IgD-negative memory B cell (primary cell): ENCODE results near the gene VPS35. TPM values are rescaled to one million over a fixed set of nuclear protein-coding genes. Genes with fewer than 3 reads are reported as not detected.
"Not testable (repeated sequence)": the region's sequence is repeated elsewhere in the genome, so short reads cannot be mapped to it uniquely, and the experiment has no call there.

ENCODE experiments used
- H3K27ac Mint-ChIP-seq, 3 donors: one replicate each; pipeline ENCODE4 v1.8.0; 2020 to 2022; ENCODE audit warnings: mild to moderate bottlenecking in 3 of 3, mixed read lengths in 3 of 3, moderate library complexity in 1 of 3
- H3K27me3 Mint-ChIP-seq: one replicate; pipeline ENCODE4 v1.8.0; 2021; ENCODE audit warnings: mixed read lengths
- H3K36me3 Mint-ChIP-seq: one replicate; pipeline ENCODE4 v1.8.0; 2020; ENCODE audit warnings: mild to moderate bottlenecking, mixed read lengths
- H3K4me1 Mint-ChIP-seq, 3 donors: one replicate each; pipeline ENCODE4 v1.8.0; 2020 to 2022; ENCODE audit warnings: mixed read lengths in 3 of 3, mild to moderate bottlenecking in 1 of 3
- H3K4me3 Mint-ChIP-seq, 4 donors: one replicate each; pipeline ENCODE4 v1.8.0; 2020 to 2022; ENCODE audit warnings: mild to moderate bottlenecking in 4 of 4, mixed read lengths in 4 of 4, moderate library complexity in 3 of 4
- H3K9me3 Mint-ChIP-seq, 3 donors: one replicate each; pipeline ENCODE4 v1.8.0; 2020 to 2021; ENCODE audit warnings: mixed read lengths in 3 of 3, mild to moderate bottlenecking in 1 of 3
- polyA plus RNA-seq: library from polyadenylated mRNA; unstranded; fragments of 300-500 nt; fragmentation: Illumina TruSeq; gene quantifications from one replicate; pipeline ENCODE4 v1.2.3, GENCODE V29; 2021

VPS35 gene
- polyA plus RNA-seq, 1 donor from 2014 or later = 81.9 TPM

DNA sequence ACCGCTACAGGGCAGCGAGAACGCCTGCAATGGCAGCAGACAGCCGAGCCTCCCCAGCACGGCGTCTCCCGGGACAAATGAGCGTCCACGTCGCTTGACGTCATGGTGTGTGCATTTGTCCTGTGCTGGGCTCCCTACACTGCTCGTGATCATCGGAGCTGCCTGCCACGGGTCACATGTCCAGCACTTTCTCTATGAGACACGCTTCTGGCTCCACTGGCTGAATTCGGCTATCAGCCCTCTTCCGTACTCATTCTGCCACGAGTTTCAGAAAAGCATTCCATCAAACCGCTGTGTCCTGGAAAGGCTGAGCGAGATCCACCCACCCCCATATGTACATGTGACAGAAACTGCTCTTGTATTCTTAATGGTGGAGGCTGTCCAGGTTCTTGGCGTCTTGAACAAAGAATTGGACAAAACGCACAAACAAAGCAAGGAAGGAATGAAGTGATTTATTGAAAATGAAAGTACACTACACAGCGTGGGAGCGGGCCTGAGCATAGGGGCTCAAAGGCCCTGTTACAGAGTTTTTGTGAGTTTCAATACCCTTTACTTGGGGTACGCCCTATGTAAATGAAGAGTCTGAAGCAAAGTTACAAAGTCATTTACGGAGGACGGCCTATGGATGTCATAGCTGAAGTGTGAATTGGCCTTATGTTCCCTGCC is 39.3 kb downstream of the VPS35 start:
- H3K4me1 Mint-ChIP-seq = peaks cover 0 to 1% (median 0%) of the 10 kb centered on the region in 3 donors
- H3K9me3 Mint-ChIP-seq = peaks cover 0 to 10% (median 3%) of the 10 kb centered on the region in 3 donors
- H3K27ac Mint-ChIP-seq = peak overlapping the region in 1 of 3 donors; percentile 29
- H3K4me3 Mint-ChIP-seq = no peak overlapping the region
- H3K36me3 Mint-ChIP-seq = peaks cover 8% of the 10 kb centered on the region
- no peaks in the 10 kb centered on the region for H3K27me3 Mint-ChIP-seq

DNA sequence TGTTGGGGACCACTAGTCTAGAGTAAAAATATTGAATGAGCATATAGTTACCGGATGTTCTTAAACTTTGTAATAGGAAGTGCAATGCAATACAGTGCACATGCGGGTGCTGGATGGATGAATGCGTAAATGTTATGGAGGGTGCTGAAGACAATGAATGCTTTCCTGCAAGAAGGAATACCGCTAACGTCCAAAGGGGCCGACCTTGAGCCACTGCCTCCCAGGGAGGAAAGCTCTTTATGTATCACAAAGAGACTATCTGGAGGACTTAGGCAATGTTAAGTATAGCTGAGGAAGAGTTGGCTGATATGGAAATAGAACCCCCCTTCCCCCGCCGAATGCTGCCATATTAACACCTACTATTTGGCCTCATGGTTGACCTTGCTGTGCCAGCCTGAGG is 40.3 kb downstream of the VPS35 start:
- H3K4me3 Mint-ChIP-seq = no peak overlapping the region
- peaks cover 0 to 1% (median 0%) of the 10 kb centered on the region in 3 donors for H3K4me1 Mint-ChIP-seq
- H3K27ac Mint-ChIP-seq = no peak overlapping the region
- peaks cover 16% of the 10 kb centered on the region for H3K36me3 Mint-ChIP-seq
- H3K27me3 Mint-ChIP-seq = no peaks in the 10 kb centered on the region
- peaks cover 2 to 14% (median 6%) of the 10 kb centered on the region in 3 donors for H3K9me3 Mint-ChIP-seq

- peaks cover 0 to 6% (median 3%) of the 10 kb centered on the region in 3 donors for H3K9me3 Mint-ChIP-seq
- no peak overlapping the region for H3K4me3 Mint-ChIP-seq
- H3K4me1 Mint-ChIP-seq = peaks cover 0 to 5% (median 2%) of the 10 kb centered on the region in 3 donors
- peak overlapping the region in 1 of 3 donors; percentile 85 for H3K27ac Mint-ChIP-seq
- no peaks in the 10 kb centered on the region for H3K27me3 Mint-ChIP-seq
- peaks cover 20% of the 10 kb centered on the region for H3K36me3 Mint-ChIP-seq
These were observed 49.7 kb downstream of the VPS35 start for GRCh38 chr16:46638947-46639925.

DNA sequence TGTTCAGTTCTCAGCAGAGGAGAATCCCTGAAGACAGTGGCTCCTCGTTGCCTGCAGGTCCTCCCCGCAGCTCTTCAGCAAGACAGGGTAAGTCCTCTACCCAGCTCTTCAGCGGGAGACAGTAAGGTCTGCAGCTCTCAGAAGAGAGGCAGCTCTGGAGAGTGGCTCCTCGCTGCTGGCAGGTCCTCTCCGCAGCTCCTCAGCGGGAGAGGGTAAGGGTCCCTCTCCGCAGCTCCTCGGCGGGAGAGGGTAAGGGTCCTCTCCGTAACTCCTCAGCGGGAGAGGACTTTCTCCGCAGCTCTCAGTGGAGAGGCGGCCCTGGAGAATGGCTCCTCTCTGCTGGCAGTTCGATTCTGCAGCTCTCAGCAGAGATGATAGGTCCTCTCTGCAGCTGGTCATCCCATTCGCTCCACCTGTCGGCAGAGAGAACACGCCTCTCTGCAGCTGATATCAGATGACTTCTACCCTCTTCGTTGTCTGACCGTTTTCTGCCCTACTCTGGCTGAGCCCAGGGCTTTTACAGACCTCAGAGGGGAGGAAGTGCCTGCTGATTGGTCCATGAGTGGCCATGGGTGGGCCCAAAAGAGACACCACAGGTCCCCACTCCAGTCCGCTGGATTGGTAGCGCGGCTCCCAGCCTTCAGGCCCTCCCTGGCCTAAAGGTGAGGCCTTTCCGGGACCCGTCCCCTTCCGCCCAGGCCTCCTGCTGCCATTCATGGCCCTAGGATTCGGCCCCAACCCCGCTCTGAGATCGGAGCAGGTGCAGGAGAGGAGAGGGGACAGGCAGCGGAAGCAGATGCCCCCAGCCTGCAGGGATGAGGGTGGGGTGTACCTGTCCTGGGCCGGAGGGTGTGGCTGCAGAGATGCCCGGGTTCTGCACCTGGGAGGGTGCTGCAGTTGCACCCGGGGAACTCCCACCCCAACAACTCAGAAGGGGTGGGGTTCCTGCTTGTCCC is 55.9 kb downstream of the VPS35 start:
- H3K4me1 Mint-ChIP-seq = peaks cover 0 to 4% (median 0%) of the 10 kb centered on the region in 3 donors
- H3K9me3 Mint-ChIP-seq = no peaks in the 10 kb centered on the region
- no peaks in the 10 kb centered on the region for H3K36me3 Mint-ChIP-seq
- H3K4me3 Mint-ChIP-seq = no peak overlapping the region
- H3K27me3 Mint-ChIP-seq = no peaks in the 10 kb centered on the region
- H3K27ac Mint-ChIP-seq = no peak overlapping the region

DNA sequence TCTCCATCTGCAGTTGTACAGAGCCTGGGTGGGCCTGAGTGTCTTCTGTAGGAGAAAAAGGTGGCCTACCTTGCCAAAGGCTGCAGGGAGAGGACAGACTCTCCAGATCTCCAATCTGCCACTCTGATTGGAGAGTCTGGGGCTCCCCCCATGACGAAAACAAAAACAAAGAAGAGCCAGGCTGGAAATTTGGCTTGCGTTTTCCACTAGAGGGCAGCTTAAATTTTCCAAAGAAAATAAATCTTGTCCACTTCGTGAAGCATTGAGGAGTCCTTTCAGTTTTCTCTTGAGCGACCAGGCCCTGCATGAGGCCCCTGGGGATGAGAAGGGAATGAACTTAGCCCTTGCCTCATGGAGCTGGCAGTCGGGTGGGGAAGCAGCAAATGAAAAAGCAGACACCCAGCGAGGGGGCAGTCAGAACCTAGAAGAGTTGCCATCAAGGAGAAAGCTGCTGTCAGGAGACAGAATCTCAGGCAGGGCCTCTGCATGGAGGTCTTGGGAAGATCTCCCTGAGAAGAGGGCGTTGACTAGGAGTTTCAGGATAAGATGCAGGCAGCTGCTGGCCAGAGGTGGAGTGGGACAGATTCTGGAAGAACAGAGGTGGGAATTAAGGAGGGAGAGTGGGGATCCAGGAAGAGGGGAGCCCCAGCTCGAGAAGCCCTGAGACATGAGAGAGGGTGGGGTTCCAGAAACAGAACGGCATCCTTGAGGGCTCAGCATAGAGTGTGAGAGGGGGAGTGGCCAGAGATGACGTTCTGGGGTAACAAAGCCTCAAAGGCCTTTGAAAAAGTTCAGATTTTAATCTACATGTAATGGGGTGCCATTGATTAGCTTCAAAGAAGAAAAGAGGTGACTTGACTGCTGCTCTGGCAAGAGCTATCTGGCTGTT is 59.4 kb downstream of the VPS35 start:
- Mint-ChIP-seq H3K27ac (no peak overlapping the region), H3K9me3 (no peaks in the 10 kb centered on the region), H3K27me3 (no peaks in the 10 kb centered on the region), H3K4me3 (no peak overlapping the region), H3K36me3 (no peaks in the 10 kb centered on the region), H3K4me1 (peaks cover 0 to 2% (median 0%) of the 10 kb centered on the region in 3 donors)

DNA sequence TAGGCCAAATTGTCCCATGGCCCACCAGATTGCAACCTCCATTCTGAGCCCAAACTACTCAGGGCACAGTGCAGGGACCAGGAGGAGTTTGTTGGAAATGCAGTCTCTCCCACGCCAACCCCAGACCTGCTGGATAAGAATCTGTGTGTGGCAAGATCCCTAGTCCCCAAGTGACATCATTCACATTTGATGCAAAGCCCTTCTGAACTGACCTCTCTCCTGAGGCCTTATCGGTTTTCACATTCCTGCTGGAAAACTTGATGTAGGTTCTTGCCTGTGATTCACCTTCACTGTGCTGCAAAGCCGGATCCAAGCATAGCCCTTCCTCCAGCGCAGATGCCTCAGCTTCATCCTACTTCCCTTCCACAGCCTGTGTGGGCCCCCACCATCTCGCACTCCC is 61.2 kb downstream of the VPS35 start:
- H3K36me3 Mint-ChIP-seq = no peaks in the 10 kb centered on the region
- no peak overlapping the region for H3K27ac Mint-ChIP-seq
- H3K9me3 Mint-ChIP-seq = no peaks in the 10 kb centered on the region
- H3K4me3 Mint-ChIP-seq = no peak overlapping the region
- no peaks in the 10 kb centered on the region for H3K27me3 Mint-ChIP-seq
- peaks cover 0 to 2% (median 0%) of the 10 kb centered on the region in 3 donors for H3K4me1 Mint-ChIP-seq

DNA sequence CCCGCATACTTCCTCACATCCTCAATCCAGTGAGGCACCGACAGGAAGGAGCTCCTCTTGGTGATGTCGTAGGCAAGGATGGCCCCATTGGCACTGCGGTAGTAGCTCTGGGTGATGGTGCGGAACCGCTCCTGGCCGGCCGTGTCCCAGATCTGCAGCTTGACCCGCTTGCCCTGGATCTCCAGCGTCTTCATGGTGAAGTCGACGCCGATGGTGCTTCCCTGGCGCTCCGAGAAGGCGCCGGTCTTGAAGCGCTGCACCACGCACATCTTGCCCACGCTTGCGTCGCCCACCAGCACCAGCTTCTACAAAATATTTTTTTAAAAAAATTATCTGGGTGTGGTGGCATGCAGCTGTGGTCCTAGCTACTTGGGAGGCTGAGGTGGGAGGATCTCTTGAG is 62.3 kb downstream of the VPS35 start:
- H3K27me3 Mint-ChIP-seq, H3K4me1 Mint-ChIP-seq, H3K36me3 Mint-ChIP-seq, H3K9me3 Mint-ChIP-seq, H3K27ac Mint-ChIP-seq, H3K4me3 Mint-ChIP-seq: not testable (repeated sequence)

- H3K36me3 Mint-ChIP-seq, H3K27ac Mint-ChIP-seq, H3K27me3 Mint-ChIP-seq, H3K9me3 Mint-ChIP-seq, H3K4me3 Mint-ChIP-seq: not testable (repeated sequence)
- peaks cover 9 to 22% (median 14%) of the 10 kb centered on the region in 3 donors for H3K4me1 Mint-ChIP-seq
These were observed 64.1 kb downstream of the VPS35 start for GRCh38 chr16:46624862-46625261.

GRCh38 chr16:46623707-46624106 is 65.3 kb downstream of the VPS35 start:
- not testable (repeated sequence) for H3K27ac Mint-ChIP-seq, H3K4me3 Mint-ChIP-seq, H3K9me3 Mint-ChIP-seq

GRCh38 chr16:46623246-46623645 is 65.7 kb downstream of the VPS35 start:
- H3K4me3 Mint-ChIP-seq, H3K27me3 Mint-ChIP-seq, H3K27ac Mint-ChIP-seq, H3K36me3 Mint-ChIP-seq, H3K9me3 Mint-ChIP-seq: not testable (repeated sequence)
- H3K4me1 Mint-ChIP-seq = peaks cover 22 to 33% (median 23%) of the 10 kb centered on the region in 3 donors

More at GRCh38 chr16:46623707-46624106, 65.3 kb downstream of the VPS35 start:
- not testable (repeated sequence) for H3K36me3 Mint-ChIP-seq, H3K27me3 Mint-ChIP-seq
- H3K4me1 Mint-ChIP-seq = peaks cover 17 to 29% (median 19%) of the 10 kb centered on the region in 3 donors

- H3K27ac Mint-ChIP-seq = peak overlapping the region; percentile 24 to 93 (median 46)
- H3K9me3 Mint-ChIP-seq = no peaks in the 10 kb centered on the region
- H3K36me3 Mint-ChIP-seq = no peaks in the 10 kb centered on the region
- H3K27me3 Mint-ChIP-seq = no peaks in the 10 kb centered on the region
- H3K4me3 Mint-ChIP-seq = peak overlapping the region; percentile 91 to 98 (median 94)
- peaks cover 25 to 34% (median 26%) of the 10 kb centered on the region in 3 donors for H3K4me1 Mint-ChIP-seq
These were observed 66.9 kb downstream of the VPS35 start for GRCh38 chr16:46621934-46622676.

- Mint-ChIP-seq H3K27me3 (no peaks in the 10 kb centered on the region), H3K9me3 (no peaks in the 10 kb centered on the region), H3K4me1 (peaks cover 27 to 35% (median 29%) of the 10 kb centered on the region in 3 donors), H3K4me3 (peak within 1 kb of the TSS; percentile 91 to 98 (median 94)), H3K27ac (peak within 1 kb of the TSS; percentile 41 to 93 (median 89)), H3K36me3 (no peaks in the 10 kb centered on the region)
These were observed 67.7 kb downstream of the VPS35 start, which contains the start of gene SHCBP1 for GRCh38 chr16:46621006-46621933. SHCBP1 (minus strand) TSS chr16:46621379; CDS start chr16:46621359, 20 bp downstream.
